Measurements from ENCODE around the gene RBM19.

Gene RBM19

GRCh38 chr12:113959096-113959495 lies 7.0 kb downstream of the RBM19 start:
- no peaks in the 10 kb centered on the region for H3K4me1 ChIP-seq (ENCODE audit: insufficient read depth, low read length)
- H3K4me3 ChIP-seq (ENCODE audit: low read length): no peak overlapping the region
- peaks cover 72% of the 10 kb centered on the region for H3K36me3 ChIP-seq (ENCODE audit: insufficient read depth, low read length)
- H3K27me3 ChIP-seq (ENCODE audit: insufficient read depth, low read length): no peaks in the 10 kb centered on the region
- H3K9me3 ChIP-seq (ENCODE audit: low read length): no peaks in the 10 kb centered on the region
- H2AFZ ChIP-seq (ENCODE audit: low read depth, low read length): no peak overlapping the region

GRCh38 chr12:113958108-113958507 lies 8.0 kb downstream of the RBM19 start:
- Histone ChIP-seq H3K9me3 (ENCODE audit: low read length) (no peaks in the 10 kb centered on the region), H3K27me3 (ENCODE audit: insufficient read depth, low read length) (no peaks in the 10 kb centered on the region), H3K36me3 (ENCODE audit: insufficient read depth, low read length) (peaks cover 76% of the 10 kb centered on the region), H3K4me1 (ENCODE audit: insufficient read depth, low read length) (no peaks in the 10 kb centered on the region), H3K4me3 (ENCODE audit: low read length) (no peak overlapping the region), H2AFZ (ENCODE audit: low read depth, low read length) (no peak overlapping the region)

- no peaks in the 10 kb centered on the region for H3K9me3 ChIP-seq (ENCODE audit: low read length)
- H3K36me3 ChIP-seq (ENCODE audit: insufficient read depth, low read length): peaks cover 76% of the 10 kb centered on the region
- H3K4me1 ChIP-seq (ENCODE audit: insufficient read depth, low read length): no peaks in the 10 kb centered on the region
- H3K4me3 ChIP-seq (ENCODE audit: low read length): no peak overlapping the region
- no peaks in the 10 kb centered on the region for H3K27me3 ChIP-seq (ENCODE audit: insufficient read depth, low read length)
- H2AFZ ChIP-seq (ENCODE audit: low read depth, low read length): no peak overlapping the region
Observed at GRCh38 chr12:113957627-113958026, 8.5 kb downstream of the RBM19 start.

- Histone ChIP-seq H3K9me3 (ENCODE audit: low read length) (no peaks in the 10 kb centered on the region), H3K27me3 (ENCODE audit: insufficient read depth, low read length) (no peaks in the 10 kb centered on the region), H3K36me3 (ENCODE audit: insufficient read depth, low read length) (peaks cover 69% of the 10 kb centered on the region), H2AFZ (ENCODE audit: low read depth, low read length) (no peak overlapping the region), H3K4me3 (ENCODE audit: low read length) (no peak overlapping the region), H3K4me1 (ENCODE audit: insufficient read depth, low read length) (no peaks in the 10 kb centered on the region)
Observed at GRCh38 chr12:113955109-113955970, 10.8 kb downstream of the RBM19 start.

GRCh38 chr12:113954547-113954946 lies 11.6 kb downstream of the RBM19 start:
- no peaks in the 10 kb centered on the region for H3K27me3 ChIP-seq (ENCODE audit: insufficient read depth, low read length)
- H3K4me1 ChIP-seq (ENCODE audit: insufficient read depth, low read length): no peaks in the 10 kb centered on the region
- no peak overlapping the region for H3K4me3 ChIP-seq (ENCODE audit: low read length)
- no peak overlapping the region for H2AFZ ChIP-seq (ENCODE audit: low read depth, low read length)
- peaks cover 67% of the 10 kb centered on the region for H3K36me3 ChIP-seq (ENCODE audit: insufficient read depth, low read length)
- H3K9me3 ChIP-seq (ENCODE audit: low read length): no peaks in the 10 kb centered on the region

GRCh38 chr12:113950873-113951272 lies 15.3 kb downstream of the RBM19 start:
- no peaks in the 10 kb centered on the region for H3K9me3 ChIP-seq (ENCODE audit: low read length)
- no peak overlapping the region for H3K4me3 ChIP-seq (ENCODE audit: low read length)
- no peak overlapping the region for H2AFZ ChIP-seq (ENCODE audit: low read depth, low read length)
- H3K36me3 ChIP-seq (ENCODE audit: insufficient read depth, low read length): peaks cover 71% of the 10 kb centered on the region
- H3K27me3 ChIP-seq (ENCODE audit: insufficient read depth, low read length): no peaks in the 10 kb centered on the region
- no peaks in the 10 kb centered on the region for H3K4me1 ChIP-seq (ENCODE audit: insufficient read depth, low read length)

- H3K9me3 ChIP-seq (ENCODE audit: low read length): no peaks in the 10 kb centered on the region
- H2AFZ ChIP-seq (ENCODE audit: low read depth, low read length): no peak overlapping the region
- H3K4me1 ChIP-seq (ENCODE audit: insufficient read depth, low read length): no peaks in the 10 kb centered on the region
- H3K27me3 ChIP-seq (ENCODE audit: insufficient read depth, low read length): no peaks in the 10 kb centered on the region
- peaks cover 69% of the 10 kb centered on the region for H3K36me3 ChIP-seq (ENCODE audit: insufficient read depth, low read length)
- no peak overlapping the region for H3K4me3 ChIP-seq (ENCODE audit: low read length)
Observed at GRCh38 chr12:113949321-113950305, 16.5 kb downstream of the RBM19 start.

GRCh38 chr12:113948151-113948914 lies 17.8 kb downstream of the RBM19 start:
- Histone ChIP-seq H3K4me1 (ENCODE audit: insufficient read depth, low read length) (no peaks in the 10 kb centered on the region), H3K27me3 (ENCODE audit: insufficient read depth, low read length) (no peaks in the 10 kb centered on the region), H3K36me3 (ENCODE audit: insufficient read depth, low read length) (peaks cover 61% of the 10 kb centered on the region)

GRCh38 chr12:113946175-113946574 lies 19.9 kb downstream of the RBM19 start:
- no peaks in the 10 kb centered on the region for H3K4me1 ChIP-seq (ENCODE audit: insufficient read depth, low read length)
- H2AFZ ChIP-seq (ENCODE audit: low read depth, low read length): no peak overlapping the region
- H3K27me3 ChIP-seq (ENCODE audit: insufficient read depth, low read length): no peaks in the 10 kb centered on the region
- H3K9me3 ChIP-seq (ENCODE audit: low read length): no peaks in the 10 kb centered on the region
- H3K4me3 ChIP-seq (ENCODE audit: low read length): no peak overlapping the region
- H3K36me3 ChIP-seq (ENCODE audit: insufficient read depth, low read length): peaks cover 69% of the 10 kb centered on the region

More at GRCh38 chr12:113948151-113948914, 17.8 kb downstream of the RBM19 start:
- Histone ChIP-seq H3K4me3 (ENCODE audit: low read length) (no peak overlapping the region), H2AFZ (ENCODE audit: low read depth, low read length) (no peak overlapping the region), H3K9me3 (ENCODE audit: low read length) (no peaks in the 10 kb centered on the region)

GRCh38 chr12:113945174-113946173 lies 20.7 kb downstream of the RBM19 start:
- H3K4me1 ChIP-seq (ENCODE audit: insufficient read depth, low read length): no peaks in the 10 kb centered on the region
- no peaks in the 10 kb centered on the region for H3K27me3 ChIP-seq (ENCODE audit: insufficient read depth, low read length)
- H3K36me3 ChIP-seq (ENCODE audit: insufficient read depth, low read length): peaks cover 73% of the 10 kb centered on the region
- no peak overlapping the region for H2AFZ ChIP-seq (ENCODE audit: low read depth, low read length)
- H3K4me3 ChIP-seq (ENCODE audit: low read length): no peak overlapping the region
- H3K9me3 ChIP-seq (ENCODE audit: low read length): no peaks in the 10 kb centered on the region

GRCh38 chr12:113942209-113942608 lies 23.9 kb downstream of the RBM19 start:
- Histone ChIP-seq H2AFZ (ENCODE audit: low read depth, low read length) (no peak overlapping the region), H3K4me3 (ENCODE audit: low read length) (no peak overlapping the region), H3K9me3 (ENCODE audit: low read length) (no peaks in the 10 kb centered on the region), H3K36me3 (ENCODE audit: insufficient read depth, low read length) (peaks cover 67% of the 10 kb centered on the region), H3K4me1 (ENCODE audit: insufficient read depth, low read length) (no peaks in the 10 kb centered on the region), H3K27me3 (ENCODE audit: insufficient read depth, low read length) (no peaks in the 10 kb centered on the region)

- no peaks in the 10 kb centered on the region for H3K4me1 ChIP-seq (ENCODE audit: insufficient read depth, low read length)
- H3K36me3 ChIP-seq (ENCODE audit: insufficient read depth, low read length): peaks cover 66% of the 10 kb centered on the region
- no peaks in the 10 kb centered on the region for H3K27me3 ChIP-seq (ENCODE audit: insufficient read depth, low read length)
- H3K9me3 ChIP-seq (ENCODE audit: low read length): no peaks in the 10 kb centered on the region
- H3K4me3 ChIP-seq (ENCODE audit: low read length): no peak overlapping the region
- no peak overlapping the region for H2AFZ ChIP-seq (ENCODE audit: low read depth, low read length)
Observed at GRCh38 chr12:113941208-113941486, 25.0 kb downstream of the RBM19 start.
